KMS-11 (cell line): Measurements from ENCODE around the gene TAF1B.

Source experiments
- H2AFZ ChIP-seq: fragments of 200-600 bp; sonication (generic); 2 replicates; pipeline ENCODE4 v1.6.1; 2016; ENCODE audit warnings: antibody characterized with exemption, mixed run types, low read depth
- H3K27ac ChIP-seq: fragments of 200-600 bp; sonication (generic); 2 replicates; pipeline ENCODE4 v1.6.1; 2016; ENCODE audit warnings: mild to moderate bottlenecking, mixed run types
- H3K27me3 ChIP-seq: fragments of 200-600 bp; sonication (generic); 2 replicates; pipeline ENCODE4 v1.6.1; 2017; ENCODE audit warnings: mild to moderate bottlenecking, low read depth, mixed run types, moderate library complexity; ENCODE audit not compliant: insufficient read depth
- H3K36me3 ChIP-seq: fragments of 200-600 bp; sonication (generic); 2 replicates; pipeline ENCODE4 v1.6.1; 2017; ENCODE audit warnings: mild to moderate bottlenecking, mixed run types; ENCODE audit not compliant: insufficient read depth
- H3K4me1 ChIP-seq: fragments of 200-600 bp; sonication (generic); 2 replicates; pipeline ENCODE4 v1.6.1; 2016; ENCODE audit warnings: mild to moderate bottlenecking, low read depth, mixed run types; ENCODE audit not compliant: poor library complexity, severe bottlenecking
- H3K4me2 ChIP-seq: fragments of 200-600 bp; sonication (generic); 2 replicates; pipeline ENCODE4 v1.7.0; 2016; ENCODE audit warnings: mild to moderate bottlenecking, mixed run types
- H3K4me3 ChIP-seq: fragments of 200-600 bp; sonication (generic); IDR thresholded peaks from 2 replicates; pipeline ENCODE4 v1.6.1; 2017; ENCODE audit warnings: low read depth, low read length, mixed read lengths; ENCODE audit not compliant: insufficient read depth
- H3K79me2 ChIP-seq: fragments of 200-600 bp; sonication (generic); 2 replicates; pipeline ENCODE4 v1.6.1; 2016; ENCODE audit warnings: low read depth, mixed run types; ENCODE audit not compliant: insufficient read depth
- H3K9ac ChIP-seq: fragments of 200-600 bp; sonication (generic); 2 replicates; pipeline ENCODE4 v1.6.1; 2016; ENCODE audit warnings: mild to moderate bottlenecking, mixed run types
- H4K20me1 ChIP-seq: fragments of 200-600 bp; sonication (generic); 2 replicates; pipeline ENCODE4 v1.6.1; 2016; ENCODE audit warnings: mild to moderate bottlenecking, mixed run types; ENCODE audit not compliant: insufficient read depth
- CTCF ChIP-seq: fragments of 200-600 bp; sonication (generic); conservative IDR thresholded peaks from 2 replicates; pipeline ENCODE4 v1.6.1; 2017; ENCODE audit warnings: low read depth, mild to moderate bottlenecking, antibody characterized with exemption, low read length, moderate library complexity, mixed read lengths

TAF1B gene

GRCh38 chr2:9800639-9800974, 42.7 kb upstream of the TAF1B start:
- Histone ChIP-seq H4K20me1 (no peaks in the 10 kb centered on the region), H3K4me2 (no peak overlapping the region), H3K4me1 (peaks cover 8% of the 10 kb centered on the region), H3K4me3 (no peak overlapping the region), H3K27ac (no peak overlapping the region), H3K27me3 (no peaks in the 10 kb centered on the region), H2AFZ (no peak overlapping the region), H3K79me2 (no peaks in the 10 kb centered on the region), H3K9ac (no peak overlapping the region), H3K36me3 (no peaks in the 10 kb centered on the region)
- no peak for TF ChIP-seq CTCF

GRCh38 chr2:9800975-9801726, 42.1 kb upstream of the TAF1B start:
- Histone ChIP-seq H3K4me2 (no peak overlapping the region), H3K4me1 (peaks cover 8% of the 10 kb centered on the region)

GRCh38 chr2:9802576-9802993, 40.7 kb upstream of the TAF1B start:
- Histone ChIP-seq H3K27me3 (no peaks in the 10 kb centered on the region), H3K36me3 (no peaks in the 10 kb centered on the region), H3K4me1 (peaks cover 8% of the 10 kb centered on the region), H4K20me1 (no peaks in the 10 kb centered on the region), H3K79me2 (no peaks in the 10 kb centered on the region), H3K27ac (no peak overlapping the region), H3K4me2 (no peak overlapping the region), H3K4me3 (no peak overlapping the region), H2AFZ (no peak overlapping the region), H3K9ac (no peak overlapping the region)
- TF ChIP-seq CTCF: no peak

More at GRCh38 chr2:9800975-9801726, 42.1 kb upstream of the TAF1B start:
- Histone ChIP-seq H3K36me3 (no peaks in the 10 kb centered on the region), H3K4me3 (no peak overlapping the region), H3K27ac (no peak overlapping the region), H2AFZ (no peak overlapping the region), H3K79me2 (no peaks in the 10 kb centered on the region), H4K20me1 (no peaks in the 10 kb centered on the region), H3K27me3 (no peaks in the 10 kb centered on the region), H3K9ac (no peak overlapping the region)
- TF ChIP-seq CTCF: no peak

GRCh38 chr2:9803023-9803805, 40.1 kb upstream of the TAF1B start:
- Histone ChIP-seq H3K79me2 (no peaks in the 10 kb centered on the region), H4K20me1 (no peaks in the 10 kb centered on the region), H2AFZ (no peak overlapping the region), H3K4me3 (no peak overlapping the region), H3K9ac (no peak overlapping the region), H3K27me3 (no peaks in the 10 kb centered on the region), H3K4me1 (peaks cover 8% of the 10 kb centered on the region), H3K27ac (no peak overlapping the region), H3K4me2 (no peak overlapping the region), H3K36me3 (no peaks in the 10 kb centered on the region)
- TF ChIP-seq CTCF: no peak
